OCI-LY7 (cell line): ENCODE results near the gene TMC5. TPM values are rescaled to one million over a fixed set of nuclear protein-coding genes. Genes with fewer than 3 reads are reported as not detected.

Experiments
- BruUV-seq: library from RNA; stranded (reverse); fragments of 400-500 nt; replicated peaks from 2 replicates; lab custom pipeline; 2021; lab: Mats Ljungman, UMichigan
- CTCF ChIA-PET: fragments of 300-600 bp; sonication (Branson Sonifier 250); formaldehyde crosslinking; loops from one replicate; lab custom pipeline; 2022; ENCODE audit warnings: antibody characterized with exemption; ENCODE audit not compliant: unreplicated experiment; lab: Charles Lee
- POLR2A ChIA-PET: fragments of 300-600 bp; sonication (Branson Sonifier 250); formaldehyde crosslinking; loops from one replicate; lab custom pipeline; 2022; ENCODE audit warnings: antibody characterized with exemption; lab: Charles Lee
- DNase-seq: peaks from one replicate; pipeline ENCODE4 v3.0.0-alpha.2; 2015; ENCODE audit warnings: low spot score
- H2AFZ ChIP-seq: fragments of 200-600 bp; sonication (generic), shearing (Covaris generic); 2 replicates; pipeline ENCODE4 v1.6.1; 2014; ENCODE audit warnings: mild to moderate bottlenecking, antibody characterized with exemption, low read length, moderate library complexity
- H3K27ac ChIP-seq: fragments of 200-600 bp; sonication (generic); 2 replicates; pipeline ENCODE4 v1.5.1; 2014; ENCODE audit warnings: mixed run types, low read depth, mild to moderate bottlenecking, moderate library complexity, low read length, inconsistent platforms; ENCODE audit not compliant: poor library complexity, severe bottlenecking
- H3K36me3 ChIP-seq: fragments of 200-600 bp; sonication (generic); 2 replicates; pipeline ENCODE4 v1.6.1; 2014; ENCODE audit warnings: mild to moderate bottlenecking, antibody characterized with exemption, low read length, moderate library complexity, mixed read lengths; ENCODE audit not compliant: insufficient read depth
- H3K4me1 ChIP-seq: fragments of 200-600 bp; sonication (generic); 2 replicates; pipeline ENCODE4 v1.5.1; 2014; ENCODE audit warnings: mild to moderate bottlenecking, low read length; ENCODE audit not compliant: insufficient read depth, poor library complexity, severe bottlenecking
- H3K4me2 ChIP-seq: fragments of 200-600 bp; sonication (generic); 2 replicates; pipeline ENCODE4 v1.6.1; 2014; ENCODE audit warnings: mild to moderate bottlenecking, low read length
- H3K4me3 ChIP-seq: fragments of 200-600 bp; sonication (generic); 2 replicates; pipeline ENCODE4 v1.5.1; 2014; ENCODE audit warnings: mild to moderate bottlenecking, low read depth, low read length; ENCODE audit not compliant: poor library complexity, severe bottlenecking
- H3K79me2 ChIP-seq: fragments of 200-600 bp; sonication (generic); 2 replicates; pipeline ENCODE4 v1.6.1; 2016; ENCODE audit warnings: low read depth, mild to moderate bottlenecking, low read length, moderate library complexity, mixed read lengths; ENCODE audit not compliant: insufficient read depth
- H3K9me2 ChIP-seq: fragments of 200-600 bp; sonication (generic); 2 replicates; pipeline ENCODE4 v1.6.1; 2016; ENCODE audit warnings: mild to moderate bottlenecking, low read length, mixed read lengths; ENCODE audit not compliant: insufficient read depth
- H3K9me3 ChIP-seq: fragments of 200-600 bp; sonication (generic); 2 replicates; pipeline ENCODE4 v1.6.1; 2014; ENCODE audit warnings: mild to moderate bottlenecking, mixed run types, low read length, mixed read lengths
- H4K20me1 ChIP-seq: fragments of 200-600 bp; sonication (generic); 2 replicates; pipeline ENCODE4 v1.6.1; 2014; ENCODE audit warnings: mild to moderate bottlenecking, antibody characterized with exemption, low read length, moderate library complexity, mixed read lengths; ENCODE audit not compliant: insufficient read depth
- CTCF ChIP-seq: fragments of 200-600 bp; sonication (generic); conservative IDR thresholded peaks from 2 replicates; pipeline ENCODE4 v1.5.1; 2014; ENCODE audit warnings: mild to moderate bottlenecking, antibody characterized with exemption, low read length, moderate library complexity, mixed read lengths
- EZH2phosphoT487 ChIP-seq: fragments of 200-600 bp; sonication (generic); IDR thresholded peaks from 2 replicates; pipeline ENCODE4 v1.6.1; 2018; ENCODE audit warnings: low read depth, borderline replicate concordance, mild to moderate bottlenecking, mixed run types, antibody characterized with exemption, low read length, moderate library complexity, mixed read lengths
- intact Hi-C: fragments of 100-400 bp; cut with micrococcal nuclease; formaldehyde crosslinking; loops from one replicate; pipeline ENCODE4 v1.10.0; 2022; ENCODE audit not compliant: unreplicated experiment
- total RNA-seq, 2 experiments: library from RNA; depleted of rRNA in 1 of 2; stranded (reverse); fragments of >200 nt in 1 of 2; shearing (Covaris generic) in 1 of 2; gene quantifications; 2 replicates each; pipeline ENCODE4 v1.2.3, GENCODE V29; 2014 to 2022

The TMC5 gene
- total RNA-seq, 2 experiments from 2014 or later, result not detected

- POLR2A ChIA-PET, result interaction anchor here (0.7 to 0.9 kb wide), 2 partner anchors 10 kb away, joined by 3 to 4 read pairs; no protein-coding TSS in a partner anchor
- Histone ChIP-seq H3K4me2 (no peak overlapping the region), H3K9me3 (no peaks in the 10 kb centered on the region), H3K79me2 (no peaks in the 10 kb centered on the region), H2AFZ (no peak overlapping the region), H3K4me1 (no peaks in the 10 kb centered on the region), H4K20me1 (no peaks in the 10 kb centered on the region), H3K36me3 (peaks cover 99% of the 10 kb centered on the region), H3K4me3 (no peak overlapping the region), H3K27ac (no peak overlapping the region), H3K9me2 (no peaks in the 10 kb centered on the region)
- intact Hi-C loops, result no loop called here
- DNase-seq, result no peak
- TF ChIP-seq EZH2phosphoT487, result no peak
- no TSS peak for BruUV-seq
- CTCF ChIA-PET, result no interaction called here
These were observed 88.1 kb downstream of the TMC5 start for GRCh38 chr16:19505600-19506303.

GRCh38 chr16:19506965-19507364 is 89.3 kb downstream of the TMC5 start:
- Histone ChIP-seq H3K79me2 (no peaks in the 10 kb centered on the region), H3K4me2 (no peak overlapping the region), H3K36me3 (peaks cover 99% of the 10 kb centered on the region), H2AFZ (no peak overlapping the region), H3K4me1 (no peaks in the 10 kb centered on the region), H3K9me2 (no peaks in the 10 kb centered on the region), H3K9me3 (no peaks in the 10 kb centered on the region), H3K27ac (no peak overlapping the region), H3K4me3 (no peak overlapping the region), H4K20me1 (no peaks in the 10 kb centered on the region)
- TF ChIP-seq CTCF (no peak), EZH2phosphoT487 (no peak)
- no peak for DNase-seq
- CTCF ChIA-PET, result no interaction called here
- intact Hi-C loops, result no loop called here
- POLR2A ChIA-PET, result interaction anchor here (0.6 to 0.9 kb wide), 2 partner anchors 9 to 206 kb away, joined by 3 to 4 read pairs; no protein-coding TSS in a partner anchor
- no TSS peak for BruUV-seq

- no peak for TF ChIP-seq CTCF
- no peak for TF ChIP-seq EZH2phosphoT487
- POLR2A ChIA-PET, result no interaction called here
These were observed 90.2 kb downstream of the TMC5 start for GRCh38 chr16:19507867-19508266.

More at GRCh38 chr16:19507867-19508266, 90.2 kb downstream of the TMC5 start:
- CTCF ChIA-PET, result no interaction called here
- Histone ChIP-seq H3K9me2 (no peaks in the 10 kb centered on the region), H3K4me1 (no peaks in the 10 kb centered on the region), H3K9me3 (no peaks in the 10 kb centered on the region), H3K27ac (no peak overlapping the region), H3K4me2 (no peak overlapping the region), H3K79me2 (no peaks in the 10 kb centered on the region), H3K4me3 (no peak overlapping the region), H4K20me1 (no peaks in the 10 kb centered on the region), H3K36me3 (peaks cover 99% of the 10 kb centered on the region), H2AFZ (no peak overlapping the region)
- intact Hi-C loops, result no loop called here
- no peak for DNase-seq
- no TSS peak for BruUV-seq
